Dedifferentiated amniotic fluid mesenchymal stem cell (primary cell): ENCODE results near the gene CBS.
"Not testable (repeated sequence)": the region's sequence is repeated elsewhere in the genome, so short reads cannot be mapped to it uniquely, and the experiment has no call there.

ENCODE experiments used
- DNase-seq: peaks from one replicate; pipeline ENCODE4 v3.0.0-alpha.2; 2016; ENCODE audit errors: extremely low spot score

CBS gene

GRCh38 chr21:43024439-43025136 lies 51.0 kb downstream of the CBS start:
- no peak for DNase-seq

GRCh38 chr21:43023175-43023574 lies 52.5 kb downstream of the CBS start:
- DNase-seq: no peak

GRCh38 chr21:43021756-43022600 lies 53.7 kb downstream of the CBS start:
- DNase-seq: no peak

- DNase-seq: no peak
Measured at GRCh38 chr21:43021191-43021590, 54.4 kb downstream of the CBS start.

- DNase-seq: no peak
Measured at GRCh38 chr21:43020771-43021170, 54.9 kb downstream of the CBS start.

GRCh38 chr21:43020177-43020576 lies 55.5 kb downstream of the CBS start:
- no peak for DNase-seq

- DNase-seq: no peak
Measured at GRCh38 chr21:43018519-43018918, 57.1 kb downstream of the CBS start.

GRCh38 chr21:43016728-43017127 lies 58.9 kb downstream of the CBS start:
- DNase-seq: no peak

GRCh38 chr21:43015906-43016540 lies 59.6 kb downstream of the CBS start:
- no peak for DNase-seq

GRCh38 chr21:43012596-43012995 lies 63.0 kb downstream of the CBS start:
- DNase-seq: no peak

- no peak for DNase-seq
Measured at GRCh38 chr21:43006874-43007208, 68.8 kb downstream of the CBS start.

GRCh38 chr21:43006051-43006873 lies 69.4 kb downstream of the CBS start:
- not testable (repeated sequence) for DNase-seq

GRCh38 chr21:43005635-43006034 lies 70.0 kb downstream of the CBS start:
- DNase-seq: no peak

- no peak for DNase-seq
Measured at GRCh38 chr21:43004926-43005325, 70.7 kb downstream of the CBS start.
